Mesangial cell (primary cell): ENCODE results near the gene FOXM1. TPM values are rescaled to one million over a fixed set of nuclear protein-coding genes. Genes with fewer than 3 reads are reported as not detected.

Source experiments
- total RNA-seq: library from RNA; depleted of rRNA; stranded (reverse); fragments of >200 nt; gene quantifications from 2 replicates; pipeline ENCODE4 v1.2.3, GENCODE V29; 2015

Gene FOXM1, protein sequence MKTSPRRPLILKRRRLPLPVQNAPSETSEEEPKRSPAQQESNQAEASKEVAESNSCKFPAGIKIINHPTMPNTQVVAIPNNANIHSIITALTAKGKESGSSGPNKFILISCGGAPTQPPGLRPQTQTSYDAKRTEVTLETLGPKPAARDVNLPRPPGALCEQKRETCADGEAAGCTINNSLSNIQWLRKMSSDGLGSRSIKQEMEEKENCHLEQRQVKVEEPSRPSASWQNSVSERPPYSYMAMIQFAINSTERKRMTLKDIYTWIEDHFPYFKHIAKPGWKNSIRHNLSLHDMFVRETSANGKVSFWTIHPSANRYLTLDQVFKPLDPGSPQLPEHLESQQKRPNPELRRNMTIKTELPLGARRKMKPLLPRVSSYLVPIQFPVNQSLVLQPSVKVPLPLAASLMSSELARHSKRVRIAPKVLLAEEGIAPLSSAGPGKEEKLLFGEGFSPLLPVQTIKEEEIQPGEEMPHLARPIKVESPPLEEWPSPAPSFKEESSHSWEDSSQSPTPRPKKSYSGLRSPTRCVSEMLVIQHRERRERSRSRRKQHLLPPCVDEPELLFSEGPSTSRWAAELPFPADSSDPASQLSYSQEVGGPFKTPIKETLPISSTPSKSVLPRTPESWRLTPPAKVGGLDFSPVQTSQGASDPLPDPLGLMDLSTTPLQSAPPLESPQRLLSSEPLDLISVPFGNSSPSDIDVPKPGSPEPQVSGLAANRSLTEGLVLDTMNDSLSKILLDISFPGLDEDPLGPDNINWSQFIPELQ
- total RNA-seq: 9.9 and 84.1 TPM in 2 replicates

GRCh38 chr12:2877047-2877952, at the start of gene FOXM1, which contains the start of gene RHNO1:
Gene FOXM1, minus strand, starts transcription at chr12:2877174. Its CDS starts 2,696 bp downstream, at chr12:2874478.
Gene RHNO1, plus strand, starts transcription at chr12:2877223. Its CDS starts 8,144 bp downstream, at chr12:2885367.

GRCh38 chr12:2890388-2891239, 13.6 kb upstream of the FOXM1 start, which contains the start of gene TULP3:
Gene TULP3, plus strand, starts transcription at chr12:2890891. Its CDS starts 57 bp downstream, at chr12:2890948.

DNA sequence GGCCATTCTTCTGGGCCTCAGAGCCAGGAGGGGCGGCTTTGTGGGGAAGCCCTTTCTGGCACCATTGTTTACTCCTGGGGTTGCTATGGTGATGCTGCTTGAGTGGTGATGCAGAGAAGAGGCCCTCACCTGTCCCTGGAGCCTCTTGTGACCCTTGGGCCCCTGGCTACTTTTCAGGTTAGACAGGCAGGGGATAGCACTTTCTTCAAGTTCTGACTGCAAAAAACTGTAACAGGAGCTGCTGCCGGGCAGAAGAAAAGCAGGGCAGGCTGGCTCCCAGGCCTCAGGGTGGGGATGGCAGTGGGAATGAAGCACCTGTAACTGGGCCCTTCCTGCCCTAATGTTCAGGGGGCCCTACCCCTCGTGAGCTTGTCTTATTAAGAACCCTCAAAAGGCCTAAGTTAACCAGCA, 19.9 kb downstream of the FOXM1 start, which contains the start of gene TEX52:
Gene TEX52, minus strand, starts transcription at position 19 of the 411 bp plus-strand sequence. Its CDS starts 13 bp downstream, at position 6.

GRCh38 chr12:2834581-2835491, 42.1 kb downstream of the FOXM1 start, which contains the start of gene NRIP2:
Gene NRIP2, minus strand, starts transcription at chr12:2835035. Its CDS starts 52 bp downstream, at chr12:2834983.

DNA sequence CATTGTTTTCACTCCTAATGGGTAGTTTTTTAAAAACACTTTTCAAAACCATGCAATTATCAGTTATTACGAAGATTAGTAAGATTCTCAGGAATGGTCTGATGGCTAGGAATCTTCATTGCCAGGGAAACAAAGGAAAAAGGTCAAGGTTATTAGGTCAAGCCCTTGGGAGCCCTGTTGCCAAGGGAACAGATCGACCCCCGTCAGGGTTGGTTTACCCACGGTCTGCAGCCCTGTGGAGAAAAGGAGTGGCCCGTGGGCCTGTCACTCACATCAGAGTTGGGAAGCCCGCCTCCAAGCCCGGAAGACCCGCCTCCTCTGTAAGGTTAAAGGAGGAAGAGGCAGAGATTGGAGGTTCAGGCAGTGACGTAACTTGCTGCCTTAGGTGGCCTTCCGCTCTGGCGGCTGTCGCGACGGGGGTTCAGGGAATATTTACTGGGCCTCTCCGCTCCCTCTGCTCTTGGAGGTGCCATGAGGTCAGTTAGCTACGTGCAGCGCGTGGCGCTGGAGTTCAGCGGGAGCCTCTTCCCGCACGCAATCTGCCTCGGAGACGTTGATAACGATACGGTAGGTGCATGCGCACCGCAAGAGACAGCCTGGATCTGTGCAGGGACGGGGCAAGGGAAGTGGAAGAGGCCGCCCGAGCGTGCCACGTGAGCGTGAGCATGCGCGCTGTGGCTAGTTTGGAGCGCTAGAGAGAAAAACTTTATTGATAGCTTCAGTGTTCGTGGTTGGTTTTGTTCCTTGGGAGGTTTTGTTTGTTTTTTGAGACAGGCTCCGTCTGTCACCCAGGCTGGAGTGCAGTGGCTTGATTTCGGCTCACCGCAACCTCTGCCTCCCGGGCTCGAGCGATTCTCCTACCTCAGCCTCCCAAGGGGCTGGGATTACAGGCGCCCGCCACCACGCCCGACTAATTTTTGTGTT, 64.4 kb downstream of the FOXM1 start, which contains the start of gene ITFG2:
Gene ITFG2, plus strand, starts transcription at position 379 of the 924 bp plus-strand sequence. Its CDS starts 93 bp downstream, at position 472.

Other genes with a start within 250 kb of the FOXM1 start
- 29.2 and 60.3 TPM in 2 replicates for gene FKBP4, start 82.2 kb downstream of the FOXM1 start, total RNA-seq
- 18.4 and 21.6 TPM in 2 replicates for gene ITFG2, start 64.5 kb downstream of the FOXM1 start, total RNA-seq
- under 0.01 TPM in 1 of 2 replicates, not detected in the other for gene NRIP2, start 42.1 kb downstream of the FOXM1 start, total RNA-seq
- not detected in 2 replicates for gene TEX52, start 20.1 kb downstream of the FOXM1 start, total RNA-seq
- gene RHNO1, start within 50 bp of the FOXM1 start, total RNA-seq: 18.3 and 49.9 TPM in 2 replicates
- gene TULP3, start 13.7 kb upstream of the FOXM1 start, total RNA-seq: 16.6 and 21.8 TPM in 2 replicates
- gene TEAD4, start 82.2 kb upstream of the FOXM1 start, total RNA-seq: 62.4 and 77.7 TPM in 2 replicates
- gene TSPAN9, start 200.2 kb upstream of the FOXM1 start, total RNA-seq: 24.9 and 35.2 TPM in 2 replicates